Progenitor cell of endocrine pancreas (in vitro differentiated cells): ENCODE data around the gene C11orf21. TPM values are rescaled to one million over a fixed set of nuclear protein-coding genes. Genes with fewer than 3 reads are reported as not detected.

Experiments
- DNase-seq: peaks from one replicate; pipeline ENCODE4 v3.0.0; 2021; ENCODE audit warnings: low spot score; ENCODE audit not compliant: unreplicated experiment
- H3K27ac Mint-ChIP-seq: 2 replicates; pipeline ENCODE4 v1.8.0; 2021; ENCODE audit warnings: mild to moderate bottlenecking, moderate library complexity, mixed read lengths
- H3K27me3 Mint-ChIP-seq: 2 replicates; pipeline ENCODE4 v1.8.0; 2021; ENCODE audit warnings: mixed read lengths
- H3K36me3 Mint-ChIP-seq: 2 replicates; pipeline ENCODE4 v1.8.0; 2022; ENCODE audit warnings: mixed read lengths; ENCODE audit not compliant: insufficient read depth
- H3K4me1 Mint-ChIP-seq: 2 replicates; pipeline ENCODE4 v1.8.0; 2021; ENCODE audit warnings: low read depth, mixed read lengths
- H3K4me3 Mint-ChIP-seq: 2 replicates; pipeline ENCODE4 v1.8.0; 2021; ENCODE audit warnings: low read depth, mild to moderate bottlenecking, moderate library complexity, mixed read lengths
- H3K9me3 Mint-ChIP-seq: 2 replicates; pipeline ENCODE4 v1.8.0; 2021; ENCODE audit warnings: low read depth, mixed read lengths
- total RNA-seq: library from RNA; stranded (reverse); gene quantifications from 2 replicates; pipeline ENCODE4 v1.2.1, GENCODE V29; 2021
- TF ChIP-seq, protein P1 (sequence below): fragments of 200-600 bp; sonication (generic); IDR thresholded peaks from one replicate; pipeline ENCODE4 v1.5.0; 2021; ENCODE audit warnings: antibody characterized with exemption, mild to moderate bottlenecking; ENCODE audit not compliant: unreplicated experiment

Gene C11orf21
- total RNA-seq, 1 donor from 2014 or later, result 0.69 TPM

DNA sequence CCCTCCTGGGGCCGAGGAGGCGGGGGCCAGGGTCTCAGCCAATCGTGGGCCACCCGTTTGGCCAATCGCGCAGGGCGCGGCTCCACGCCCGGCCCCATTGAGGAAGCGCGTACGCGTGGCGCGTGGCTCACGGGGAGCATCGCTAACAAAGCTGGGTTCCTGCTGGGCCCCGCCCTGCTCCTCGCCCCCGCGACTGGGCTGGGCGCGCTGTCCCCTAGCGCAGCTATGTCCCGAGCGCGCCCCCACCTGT is 30.7 kb downstream of the C11orf21 start:
- TF ChIP-seq, protein P1, sequence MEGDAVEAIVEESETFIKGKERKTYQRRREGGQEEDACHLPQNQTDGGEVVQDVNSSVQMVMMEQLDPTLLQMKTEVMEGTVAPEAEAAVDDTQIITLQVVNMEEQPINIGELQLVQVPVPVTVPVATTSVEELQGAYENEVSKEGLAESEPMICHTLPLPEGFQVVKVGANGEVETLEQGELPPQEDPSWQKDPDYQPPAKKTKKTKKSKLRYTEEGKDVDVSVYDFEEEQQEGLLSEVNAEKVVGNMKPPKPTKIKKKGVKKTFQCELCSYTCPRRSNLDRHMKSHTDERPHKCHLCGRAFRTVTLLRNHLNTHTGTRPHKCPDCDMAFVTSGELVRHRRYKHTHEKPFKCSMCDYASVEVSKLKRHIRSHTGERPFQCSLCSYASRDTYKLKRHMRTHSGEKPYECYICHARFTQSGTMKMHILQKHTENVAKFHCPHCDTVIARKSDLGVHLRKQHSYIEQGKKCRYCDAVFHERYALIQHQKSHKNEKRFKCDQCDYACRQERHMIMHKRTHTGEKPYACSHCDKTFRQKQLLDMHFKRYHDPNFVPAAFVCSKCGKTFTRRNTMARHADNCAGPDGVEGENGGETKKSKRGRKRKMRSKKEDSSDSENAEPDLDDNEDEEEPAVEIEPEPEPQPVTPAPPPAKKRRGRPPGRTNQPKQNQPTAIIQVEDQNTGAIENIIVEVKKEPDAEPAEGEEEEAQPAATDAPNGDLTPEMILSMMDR, result no peak
- H3K27ac Mint-ChIP-seq, result no peak overlapping the region

DNA sequence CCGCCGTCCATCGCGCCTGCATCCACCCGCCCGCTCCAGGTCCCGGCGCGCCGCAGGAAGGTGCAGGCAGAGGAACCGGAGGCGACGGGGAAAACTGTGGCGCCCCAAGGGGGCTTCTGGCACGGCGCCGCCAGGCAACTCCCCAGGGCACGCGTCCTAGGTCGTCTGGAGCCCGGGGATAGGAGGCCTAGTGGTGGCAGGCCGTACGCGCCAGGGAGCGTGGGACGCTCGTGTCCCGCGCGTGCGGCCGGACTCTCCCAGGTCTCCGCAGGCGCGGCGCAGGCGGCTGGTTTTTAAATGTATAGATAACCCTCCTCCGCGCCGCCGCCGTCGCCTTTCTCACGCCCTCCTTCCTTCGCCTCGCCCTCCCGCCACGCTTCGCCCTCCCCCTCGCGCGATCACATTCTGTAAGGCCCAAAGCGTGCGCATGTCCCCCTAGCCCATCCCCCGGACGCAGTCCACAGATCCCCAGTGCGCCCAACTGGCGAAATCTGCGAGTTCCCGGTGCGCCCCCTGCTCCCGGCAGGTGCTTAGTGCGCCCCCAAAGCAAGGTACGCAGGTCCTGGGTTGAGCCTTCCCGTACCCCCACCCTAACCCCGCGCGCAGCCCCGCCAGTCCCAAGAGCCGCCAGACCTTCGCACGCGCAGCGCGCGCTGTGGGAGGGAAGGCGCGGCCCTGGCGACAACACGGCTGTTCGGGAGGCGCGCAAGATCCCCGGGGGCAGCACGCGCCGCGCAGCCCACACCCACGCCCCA is 31.2 kb downstream of the C11orf21 start, which contains the start of gene ASCL2:
TSS of gene ASCL2 (minus strand) at position 267 of the 755 bp plus-strand sequence. CDS start at position 11, 256 bp downstream.
- H3K4me3 Mint-ChIP-seq, result no peak within 1 kb of the TSS
- peaks cover 67% of the 10 kb centered on the region for H3K27me3 Mint-ChIP-seq
- no peaks in the 10 kb centered on the region for H3K36me3 Mint-ChIP-seq
- no peak within 1 kb of the TSS for H3K27ac Mint-ChIP-seq
- H3K9me3 Mint-ChIP-seq, result no peaks in the 10 kb centered on the region
- DNase-seq, result no peak
- H3K4me1 Mint-ChIP-seq, result peaks cover 5% of the 10 kb centered on the region
- TF ChIP-seq, protein P1, result no peak

More for the DNA sequence above, 30.7 kb downstream of the C11orf21 start:
- Mint-ChIP-seq H3K4me1 (peaks cover 5% of the 10 kb centered on the region), H3K36me3 (no peaks in the 10 kb centered on the region), H3K9me3 (no peaks in the 10 kb centered on the region), H3K4me3 (no peak overlapping the region), H3K27me3 (peaks cover 66% of the 10 kb centered on the region)
- DNase-seq, result no peak

DNA sequence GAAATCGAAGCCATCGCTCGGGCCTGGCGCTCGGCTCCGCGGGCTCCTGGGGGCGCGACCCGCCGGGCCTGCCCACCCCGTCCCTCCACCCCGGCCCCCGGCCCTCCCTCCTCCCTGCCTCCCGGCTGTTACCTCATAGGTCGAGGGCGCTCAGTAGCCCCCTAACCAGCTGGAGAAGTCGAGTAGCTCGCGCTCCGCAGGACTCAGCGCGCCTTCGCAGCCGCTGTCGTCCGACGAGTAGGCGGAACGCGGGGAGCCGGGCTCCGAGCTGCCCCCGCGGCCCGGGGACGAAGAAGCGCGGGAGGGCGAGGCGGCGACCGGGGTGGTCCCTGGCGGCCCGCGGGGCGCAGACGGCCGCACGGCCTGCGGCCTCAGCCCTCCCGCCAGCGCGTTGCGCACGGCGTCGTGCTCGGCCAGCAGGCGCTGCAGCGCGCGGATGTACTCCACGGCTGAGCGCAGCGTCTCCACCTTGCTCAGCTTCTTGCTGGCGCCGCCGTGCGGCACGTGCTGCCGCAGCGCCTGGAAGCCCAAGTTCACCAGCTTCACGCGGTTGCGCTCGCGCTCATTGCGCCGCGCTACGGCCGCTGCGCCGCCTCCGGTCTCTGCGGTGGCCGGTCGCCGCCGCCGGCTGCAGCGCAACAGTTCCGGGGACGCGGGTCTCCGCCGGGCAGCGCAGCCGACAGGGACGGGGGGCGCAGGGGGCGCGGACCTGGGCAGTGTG is 32.0 kb downstream of the C11orf21 start:
- TF ChIP-seq, protein P1, result peak; percentile 53
- Mint-ChIP-seq H3K9me3 (no peaks in the 10 kb centered on the region), H3K36me3 (no peaks in the 10 kb centered on the region), H3K4me1 (peaks cover 5% of the 10 kb centered on the region), H3K4me3 (no peak overlapping the region), H3K27me3 (peaks cover 67% of the 10 kb centered on the region), H3K27ac (no peak overlapping the region)
- peak; percentile 44 for DNase-seq

DNA sequence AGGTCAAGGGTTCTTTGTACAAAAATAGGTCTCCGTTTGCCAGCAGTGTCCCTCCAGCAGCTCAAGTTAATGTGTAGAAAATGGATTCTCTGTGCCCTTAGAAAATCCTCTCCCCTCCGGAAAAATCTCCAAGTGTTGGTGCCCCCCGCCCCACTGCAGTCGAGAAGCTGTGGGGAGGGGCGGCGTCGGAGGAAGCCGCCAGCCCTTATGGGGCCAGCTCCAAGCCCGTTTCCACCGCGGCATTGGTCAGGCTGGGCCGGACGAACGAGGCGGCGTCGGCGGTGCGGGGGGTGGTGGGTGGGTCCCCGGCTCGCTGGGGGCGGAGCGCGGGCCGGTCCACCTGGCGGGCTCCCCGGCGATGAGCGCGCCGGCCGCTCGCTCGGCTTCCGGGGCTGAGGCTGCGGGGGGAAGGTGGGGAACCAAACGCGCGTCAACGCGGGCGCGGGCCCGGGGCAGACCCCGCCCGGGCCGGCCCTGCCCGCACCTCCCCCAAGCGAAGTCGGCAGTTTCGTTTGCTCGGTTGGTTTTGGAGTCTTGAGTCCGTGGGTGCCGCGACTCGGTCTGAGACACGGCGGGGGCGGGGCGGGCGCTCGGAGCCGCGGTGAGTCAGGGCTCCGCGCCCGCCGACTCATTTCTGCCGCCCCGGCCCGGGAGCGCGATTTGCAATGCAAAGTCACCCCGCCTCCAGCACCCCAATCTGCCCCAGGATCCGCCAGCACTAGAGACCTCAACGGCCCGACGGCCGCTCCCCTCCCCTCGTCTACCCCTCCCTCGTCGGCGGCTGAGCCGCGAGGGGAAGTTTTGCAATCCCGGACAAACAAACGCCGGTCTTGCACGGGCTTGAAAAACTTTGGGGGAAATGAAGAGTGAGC is 32.8 kb downstream of the C11orf21 start:
- peak overlapping the region; percentile 60 for H3K4me3 Mint-ChIP-seq
- no peaks in the 10 kb centered on the region for H3K36me3 Mint-ChIP-seq
- no peak overlapping the region for H3K27ac Mint-ChIP-seq
- no peak for DNase-seq
- H3K27me3 Mint-ChIP-seq, result peaks cover 64% of the 10 kb centered on the region
- H3K9me3 Mint-ChIP-seq, result no peaks in the 10 kb centered on the region
- TF ChIP-seq, protein P1, result no peak
- peaks cover 5% of the 10 kb centered on the region for H3K4me1 Mint-ChIP-seq
